ENCODE results near the gene PTPRD.

The PTPRD gene

GRCh38 chr9:8349376-8349775 lies 2263.4 kb downstream of the PTPRD start:
- TF ChIP-seq CTCF (IDR thresholded peaks at IDR 0.05; ENCODE audit: insufficient read depth, low read length, poor library complexity, severe bottlenecking) (no peak), EZH2phosphoT487 (conservative IDR thresholded peaks at IDR 0.05; ENCODE audit: low read length) (no peak)
- H3K27ac ChIP-seq (ENCODE audit: low read depth, low read length): no peak overlapping the region
- H2AFZ ChIP-seq (ENCODE audit: low read depth, low read length, severe bottlenecking): no peak overlapping the region
- no peaks in the 10 kb centered on the region for H4K20me1 ChIP-seq (ENCODE audit: low read depth, low read length)
- H3F3A ChIP-seq (ENCODE audit: insufficient read depth): no peaks in the 10 kb centered on the region
- H3K9me2 ChIP-seq (replicated peaks; ENCODE audit: insufficient read depth, low read length): no peaks in the 10 kb centered on the region
- H3K27me3 ChIP-seq (ENCODE audit: low read length): no peaks in the 10 kb centered on the region
- H3K4me3 ChIP-seq (ENCODE audit: insufficient read depth, low read length, poor library complexity, severe bottlenecking): no peak overlapping the region
- H3K4me2 ChIP-seq (ENCODE audit: low read depth, low read length, poor library complexity, severe bottlenecking): no peak overlapping the region
- no peak overlapping the region for H3K9ac ChIP-seq (ENCODE audit: low read length)
- H3K9me3 ChIP-seq (ENCODE audit: insufficient read depth, low read length): no peaks in the 10 kb centered on the region
- H3K79me2 ChIP-seq (ENCODE audit: insufficient read depth, low read length): no peaks in the 10 kb centered on the region
- no peaks in the 10 kb centered on the region for H3K36me3 ChIP-seq (ENCODE audit: low read length)

GRCh38 chr9:8348756-8349155 lies 2264.0 kb downstream of the PTPRD start:
- no peak overlapping the region for H3K9ac ChIP-seq (ENCODE audit: low read length)
- no peaks in the 10 kb centered on the region for H3K36me3 ChIP-seq (ENCODE audit: low read length)
- TF ChIP-seq EZH2phosphoT487 (conservative IDR thresholded peaks at IDR 0.05; ENCODE audit: low read length) (no peak), CTCF (IDR thresholded peaks at IDR 0.05; ENCODE audit: insufficient read depth, low read length, poor library complexity, severe bottlenecking) (no peak)
- H3K27me3 ChIP-seq (ENCODE audit: low read length): no peaks in the 10 kb centered on the region
- H3K9me3 ChIP-seq (ENCODE audit: insufficient read depth, low read length): no peaks in the 10 kb centered on the region
- no peak overlapping the region for H3K27ac ChIP-seq (ENCODE audit: low read depth, low read length)
- no peak overlapping the region for H3K4me3 ChIP-seq (ENCODE audit: insufficient read depth, low read length, poor library complexity, severe bottlenecking)
- no peaks in the 10 kb centered on the region for H3F3A ChIP-seq (ENCODE audit: insufficient read depth)
- H4K20me1 ChIP-seq (ENCODE audit: low read depth, low read length): no peaks in the 10 kb centered on the region
- no peak overlapping the region for H3K4me2 ChIP-seq (ENCODE audit: low read depth, low read length, poor library complexity, severe bottlenecking)
- H3K79me2 ChIP-seq (ENCODE audit: insufficient read depth, low read length): no peaks in the 10 kb centered on the region
- no peaks in the 10 kb centered on the region for H3K9me2 ChIP-seq (replicated peaks; ENCODE audit: insufficient read depth, low read length)
- no peak overlapping the region for H2AFZ ChIP-seq (ENCODE audit: low read depth, low read length, severe bottlenecking)

- Histone ChIP-seq H3K4me2 (ENCODE audit: low read depth, low read length, poor library complexity, severe bottlenecking) (no peak overlapping the region), H3K9me3 (ENCODE audit: insufficient read depth, low read length) (no peaks in the 10 kb centered on the region), H4K20me1 (ENCODE audit: low read depth, low read length) (no peaks in the 10 kb centered on the region), H3K27ac (ENCODE audit: low read depth, low read length) (no peak overlapping the region), H2AFZ (ENCODE audit: low read depth, low read length, severe bottlenecking) (no peak overlapping the region), H3K79me2 (ENCODE audit: insufficient read depth, low read length) (no peaks in the 10 kb centered on the region), H3K27me3 (ENCODE audit: low read length) (no peaks in the 10 kb centered on the region), H3K36me3 (ENCODE audit: low read length) (no peaks in the 10 kb centered on the region), H3K4me3 (ENCODE audit: insufficient read depth, low read length, poor library complexity, severe bottlenecking) (no peak overlapping the region), H3F3A (ENCODE audit: insufficient read depth) (no peaks in the 10 kb centered on the region), H3K9me2 (replicated peaks; ENCODE audit: insufficient read depth, low read length) (no peaks in the 10 kb centered on the region), H3K9ac (ENCODE audit: low read length) (no peak overlapping the region)
- TF ChIP-seq EZH2phosphoT487 (conservative IDR thresholded peaks at IDR 0.05; ENCODE audit: low read length): no peak
- TF ChIP-seq CTCF (IDR thresholded peaks at IDR 0.05; ENCODE audit: insufficient read depth, low read length, poor library complexity, severe bottlenecking): no peak
Observed at GRCh38 chr9:8346296-8346695, 2266.5 kb downstream of the PTPRD start.
